Measurements from ENCODE around the gene UNKL.

The UNKL gene

DNA sequence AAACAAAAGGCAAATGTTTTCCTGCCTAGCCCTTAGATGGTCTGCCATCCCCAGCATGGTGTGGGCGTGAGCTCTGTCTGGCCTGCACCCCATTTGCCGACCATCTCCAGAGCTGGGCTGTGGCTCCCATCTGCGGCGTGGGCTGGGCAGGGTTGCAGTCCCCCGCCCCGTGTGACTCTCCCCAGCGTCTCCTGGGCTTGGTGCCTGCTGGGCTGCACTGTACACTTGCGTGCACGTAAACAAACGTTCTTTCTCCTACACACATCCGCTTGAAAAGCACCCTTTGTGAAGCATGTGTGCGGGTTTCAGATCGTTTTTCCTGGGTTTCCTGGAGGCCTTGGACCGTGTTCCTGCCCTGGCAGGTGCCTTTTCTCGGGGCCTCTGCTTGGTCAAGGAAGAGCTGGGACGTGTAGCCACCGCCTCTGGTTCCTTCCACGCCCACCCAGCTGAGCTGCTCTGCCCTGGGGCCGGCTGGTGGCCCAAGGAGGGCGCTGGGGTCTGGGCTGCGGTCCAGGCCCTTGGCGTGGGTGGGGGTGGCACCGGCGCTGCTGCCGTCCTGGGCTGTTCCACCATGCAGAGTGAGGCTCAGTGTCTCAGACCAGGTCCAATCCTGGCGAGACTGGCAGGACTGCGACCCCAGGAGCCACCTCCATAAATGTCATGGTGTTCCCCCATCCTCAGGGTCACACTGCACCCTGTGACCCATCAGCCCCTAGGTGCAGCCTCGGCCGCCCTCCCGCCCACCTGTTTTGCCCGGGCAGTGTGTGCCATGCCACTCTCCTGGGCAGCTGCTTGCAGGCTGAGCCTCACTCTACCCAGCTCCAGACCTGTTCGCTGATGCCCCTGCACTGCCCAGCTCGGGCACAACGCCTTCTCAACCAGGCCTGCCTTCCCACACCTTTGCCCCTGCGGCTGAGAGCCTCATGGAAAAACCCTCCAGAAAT is 90.9 kb downstream of the UNKL start:
- DNase-seq: no peak

DNA sequence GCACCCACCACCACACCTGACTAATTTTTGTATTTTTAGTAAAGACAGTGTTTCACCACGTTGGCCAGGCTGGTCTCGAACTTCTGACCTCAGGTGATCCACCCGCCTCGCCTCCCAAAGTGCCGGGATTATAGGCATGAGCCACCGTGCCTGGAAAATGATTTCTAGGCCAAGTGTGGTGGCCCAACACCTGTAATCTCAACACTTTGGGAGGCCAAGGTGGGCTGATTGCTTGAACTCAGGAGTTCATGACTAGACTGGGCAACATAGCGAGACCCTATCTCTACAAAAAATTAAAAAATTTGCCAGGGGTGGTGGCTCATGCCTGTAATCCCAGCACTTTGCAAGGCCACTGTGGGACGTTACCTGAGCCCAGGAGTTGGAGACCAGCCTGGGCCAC is 92.1 kb downstream of the UNKL start:
- no peak for DNase-seq

DNA sequence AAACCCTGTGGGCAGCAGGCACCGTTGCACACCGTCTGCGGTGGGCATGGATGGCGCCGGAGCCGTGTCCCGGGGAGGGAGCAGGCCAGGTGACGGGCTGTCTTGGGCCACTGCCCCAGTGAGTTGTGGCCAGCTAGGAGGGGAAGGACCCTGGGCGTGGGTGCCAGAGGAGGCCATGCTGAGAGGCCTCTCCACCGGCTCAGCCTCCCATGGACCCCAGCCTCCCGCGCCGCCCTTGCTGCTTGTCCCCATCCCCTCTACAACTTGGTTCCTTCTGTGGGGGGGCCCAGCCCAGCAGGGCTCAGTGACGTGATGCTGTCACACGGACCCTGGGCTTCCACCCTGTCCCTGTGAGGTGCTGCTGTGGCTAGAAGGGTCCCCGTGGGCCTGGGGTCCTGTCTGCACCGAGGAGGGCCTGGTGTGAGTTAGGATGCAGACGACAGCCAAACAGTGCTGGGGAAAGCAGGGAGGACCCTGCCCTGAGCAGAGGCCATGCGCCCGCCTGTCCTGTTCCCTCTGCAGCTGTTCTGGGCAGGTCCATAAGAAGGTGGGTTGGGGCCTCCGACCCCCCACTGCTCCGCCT is 93.8 kb downstream of the UNKL start:
- DNase-seq: no peak

DNA sequence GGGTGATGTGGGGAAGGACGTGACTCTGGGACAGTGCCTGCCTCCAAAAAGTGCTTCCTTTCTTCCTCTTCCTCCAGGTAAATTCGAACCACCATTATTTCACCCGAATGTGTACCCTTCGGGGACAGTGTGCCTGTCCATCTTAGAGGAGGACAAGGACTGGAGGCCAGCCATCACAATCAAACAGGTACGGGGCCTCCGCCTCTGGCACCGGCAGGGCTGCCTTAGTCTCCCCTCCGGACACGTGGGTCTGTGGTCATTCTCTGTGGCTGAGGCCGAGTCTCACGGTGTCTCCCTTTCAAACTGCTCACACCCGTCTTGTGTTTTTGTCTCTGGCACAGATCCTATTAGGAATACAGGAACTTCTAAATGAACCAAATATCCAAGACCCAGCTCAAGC is 94.4 kb downstream of the UNKL start:
- no peak for DNase-seq

DNA sequence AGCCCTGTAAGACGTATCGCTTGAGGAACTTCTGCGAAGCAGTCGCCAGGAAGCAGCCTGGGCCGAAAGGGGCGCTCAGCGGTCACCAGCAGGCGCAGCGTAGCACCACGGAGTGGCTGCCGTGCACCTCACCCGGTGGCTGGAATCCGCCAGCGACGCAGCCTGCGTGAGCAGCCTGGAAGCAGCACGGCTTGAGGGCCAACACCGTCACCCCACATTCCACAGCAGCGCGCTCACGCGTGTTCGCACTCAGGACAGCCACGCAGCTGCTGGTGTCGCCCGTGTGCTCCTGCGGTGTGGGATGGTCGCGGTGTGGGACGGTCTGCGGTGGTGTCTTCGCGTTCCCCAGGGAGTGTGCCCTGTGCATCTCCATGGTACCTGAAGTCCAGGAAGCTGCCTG is 95.5 kb downstream of the UNKL start:
- DNase-seq: no peak

DNA sequence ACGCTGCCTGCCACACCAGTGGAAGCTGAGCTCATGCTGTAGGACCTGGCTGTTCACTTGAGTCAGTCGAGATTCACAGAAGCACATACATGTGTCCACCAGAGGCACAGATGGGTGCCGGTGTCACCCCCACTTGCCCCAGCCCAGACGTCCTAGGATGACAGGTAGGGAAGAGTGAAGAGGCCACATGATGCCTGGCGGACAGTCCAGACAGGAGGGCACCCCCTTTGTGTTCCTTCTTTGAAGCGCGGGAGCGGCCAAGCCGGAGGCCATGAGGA is 96.3 kb downstream of the UNKL start:
- DNase-seq: no peak

GRCh38 chr16:1317479-1318267 is 96.8 kb downstream of the UNKL start:
- DNase-seq: no peak

- no peak for DNase-seq
Measured at GRCh38 chr16:1316033-1316405, 98.5 kb downstream of the UNKL start.

GRCh38 chr16:1315081-1316032 is 99.1 kb downstream of the UNKL start:
- DNase-seq: no peak

DNA sequence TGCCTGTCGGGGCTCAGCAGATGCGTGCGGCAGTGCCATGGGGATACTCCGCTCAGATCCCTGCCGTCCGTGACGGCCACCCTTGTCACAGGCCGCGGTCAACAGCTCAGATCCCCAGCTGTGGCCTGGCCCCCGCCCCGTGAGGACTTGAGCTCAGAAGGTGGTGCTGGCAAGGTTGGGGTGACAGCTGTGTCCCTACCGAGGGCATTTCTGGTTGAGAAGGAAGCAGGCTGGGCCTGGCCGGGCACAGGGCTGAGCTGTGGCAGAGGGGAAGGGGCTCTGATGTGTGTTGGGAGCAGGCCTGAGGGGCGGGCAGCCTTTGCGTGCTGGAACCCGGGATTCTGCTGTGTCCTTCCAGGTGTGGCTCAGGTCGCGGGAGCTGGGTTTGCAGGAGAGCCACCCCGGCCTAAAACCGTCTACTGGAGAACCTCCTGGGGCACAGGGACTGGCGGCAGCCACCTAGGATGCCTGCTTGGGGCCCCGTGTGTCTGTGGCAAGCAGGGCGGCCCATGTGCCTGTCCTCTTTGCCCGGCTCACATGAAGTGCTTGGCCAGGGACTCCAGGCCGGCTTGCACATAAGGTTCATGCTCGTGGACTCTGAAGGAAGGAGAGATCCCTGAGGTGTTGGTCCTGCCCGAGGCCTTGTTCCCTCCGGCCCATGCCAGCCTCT is 100.0 kb downstream of the UNKL start:
- no peak for DNase-seq

GRCh38 chr16:1313721-1314369 is 100.7 kb downstream of the UNKL start:
- no peak for DNase-seq

All from T-helper 2 cell (primary cell).